ENCODE measurements around the gene FAM107A.

Gene FAM107A

GRCh38 chr3:58575971-58576652, 1.1 kb downstream of the FAM107A start:
- DNase-seq (ENCODE audit: low spot score), result no peak
- no peak for TF ChIP-seq CTCF (conservative IDR thresholded peaks at IDR 0.05; ENCODE audit: low read depth)
- ChIA-PET CTCF (no interaction called here), POLR2A (ENCODE audit: low non-redundant PET) (no interaction called here)
- H3K27ac ChIP-seq, result no peak overlapping the region

DNA sequence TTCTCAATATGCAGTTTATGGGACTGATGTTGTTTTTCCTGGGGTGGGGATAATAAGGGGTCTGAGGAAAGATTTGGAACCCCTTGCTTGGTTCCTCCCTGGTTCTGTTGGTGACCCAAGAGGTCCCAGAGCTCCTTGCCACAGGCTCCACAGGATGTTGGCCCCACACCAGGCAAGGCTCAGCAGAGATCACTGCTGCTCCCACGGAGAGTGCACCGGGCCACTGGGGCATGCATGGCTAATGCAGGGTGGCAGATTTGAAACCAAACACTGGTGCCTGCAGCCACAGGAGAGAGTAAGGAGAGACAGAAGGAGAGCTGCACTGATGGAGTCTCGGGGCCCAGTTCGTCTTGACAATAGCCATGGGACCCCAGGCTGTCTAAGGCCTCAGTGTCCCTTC, 2.5 kb downstream of the FAM107A start:
- no peak overlapping the region for H3K27ac ChIP-seq
- DNase-seq (ENCODE audit: low spot score), result no peak
- no peak for TF ChIP-seq CTCF (conservative IDR thresholded peaks at IDR 0.05; ENCODE audit: low read depth)
- POLR2A ChIA-PET (ENCODE audit: low non-redundant PET), result no interaction called here
- CTCF ChIA-PET, result interaction anchor here (0.6 kb wide), 1 partner anchor 479 kb away, joined by 3 read pairs; no protein-coding TSS in a partner anchor

- TF ChIP-seq CTCF (conservative IDR thresholded peaks at IDR 0.05; ENCODE audit: low read depth), result no peak
- no peak overlapping the region for H3K27ac ChIP-seq
- ChIA-PET CTCF (interaction anchor here (0.6 kb wide), 1 partner anchor 479 kb away, joined by 3 read pairs; no protein-coding TSS in a partner anchor), POLR2A (ENCODE audit: low non-redundant PET) (interaction anchor here (0.6 kb wide), 1 partner anchor 15 kb away, joined by 3 read pairs; no protein-coding TSS in a partner anchor)
- DNase-seq (ENCODE audit: low spot score), result no peak
These were observed 3.1 kb downstream of the FAM107A start for GRCh38 chr3:58574106-58574505.

GRCh38 chr3:58573640-58574039, 3.6 kb downstream of the FAM107A start:
- no peak overlapping the region for H3K27ac ChIP-seq
- no peak for DNase-seq (ENCODE audit: low spot score)
- CTCF ChIA-PET, result no interaction called here
- TF ChIP-seq CTCF (conservative IDR thresholded peaks at IDR 0.05; ENCODE audit: low read depth), result no peak
- POLR2A ChIA-PET (ENCODE audit: low non-redundant PET), result interaction anchor here (0.6 kb wide), 1 partner anchor 14 kb away, joined by 3 read pairs; no protein-coding TSS in a partner anchor

DNA sequence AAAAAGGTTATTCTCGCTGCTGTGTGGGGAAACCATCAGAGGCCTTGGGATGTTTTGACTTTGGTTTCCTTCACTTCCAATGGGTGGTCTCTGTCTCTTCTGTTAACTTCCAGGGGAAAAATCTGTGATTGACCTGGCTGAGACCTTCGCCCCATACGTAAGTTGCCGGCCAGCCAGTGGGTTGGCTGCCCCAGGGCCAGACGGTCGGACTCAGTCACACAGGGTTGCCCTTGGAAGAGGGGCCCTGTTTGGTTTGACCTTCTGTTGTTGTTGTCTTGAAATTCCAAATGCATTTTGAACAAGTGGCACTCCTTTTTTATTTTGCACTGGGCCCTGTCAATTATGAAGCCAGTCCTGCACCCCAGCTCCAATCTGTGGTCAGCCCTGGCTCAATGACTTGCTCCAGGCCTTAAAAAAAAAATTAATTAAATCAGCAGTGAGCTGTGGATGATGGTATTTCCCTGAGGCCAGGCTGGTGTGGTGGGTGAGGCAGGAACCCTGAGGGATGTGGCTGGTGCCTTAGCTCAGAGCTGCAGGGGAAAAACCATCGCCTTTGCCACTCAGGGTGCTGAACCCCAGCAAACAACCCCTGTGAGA, 4.5 kb downstream of the FAM107A start:
- POLR2A ChIA-PET (ENCODE audit: low non-redundant PET), result no interaction called here
- TF ChIP-seq CTCF (conservative IDR thresholded peaks at IDR 0.05; ENCODE audit: low read depth), result no peak
- DNase-seq (ENCODE audit: low spot score), result no peak
- CTCF ChIA-PET, result no interaction called here
- H3K27ac ChIP-seq, result no peak overlapping the region

DNA sequence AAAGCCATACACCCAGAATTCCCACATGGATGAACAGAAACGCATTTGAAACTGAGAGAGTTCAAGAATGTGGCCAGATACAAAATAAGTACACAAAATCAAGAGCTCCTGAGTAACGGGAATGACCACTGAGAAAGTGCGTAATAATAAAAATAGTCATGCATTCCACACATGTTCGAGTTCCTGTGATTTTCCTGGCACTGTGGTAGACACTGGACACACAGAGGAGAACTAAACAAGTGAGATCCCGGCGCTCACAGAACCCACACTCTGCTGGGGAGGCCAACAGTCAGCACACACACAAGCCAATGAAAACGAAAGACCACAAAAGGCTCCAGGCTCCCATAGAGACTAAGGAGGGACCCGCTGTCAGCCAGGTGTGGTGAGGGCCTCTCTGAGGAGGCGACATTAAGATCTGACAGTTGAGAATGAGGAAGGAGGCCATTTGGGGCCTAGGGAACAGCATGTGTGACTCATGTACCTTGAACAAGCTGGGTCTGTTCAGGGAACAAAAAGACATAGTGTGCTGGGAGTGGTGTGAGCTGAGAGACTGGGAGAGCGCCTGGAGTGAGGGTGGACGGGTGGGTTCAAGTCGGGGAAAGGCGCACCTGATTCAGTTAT, 5.1 kb downstream of the FAM107A start:
- DNase-seq (ENCODE audit: low spot score), result no peak
- CTCF ChIA-PET, result interaction anchor here (0.6 kb wide), 1 partner anchor 58 kb away, joined by 4 read pairs; no protein-coding TSS in a partner anchor
- no peak overlapping the region for H3K27ac ChIP-seq
- POLR2A ChIA-PET (ENCODE audit: low non-redundant PET), result no interaction called here
- no peak for TF ChIP-seq CTCF (conservative IDR thresholded peaks at IDR 0.05; ENCODE audit: low read depth)

Data from RWPE1 (cell line).